ENCODE results near the gene SPATS2.

DNA sequence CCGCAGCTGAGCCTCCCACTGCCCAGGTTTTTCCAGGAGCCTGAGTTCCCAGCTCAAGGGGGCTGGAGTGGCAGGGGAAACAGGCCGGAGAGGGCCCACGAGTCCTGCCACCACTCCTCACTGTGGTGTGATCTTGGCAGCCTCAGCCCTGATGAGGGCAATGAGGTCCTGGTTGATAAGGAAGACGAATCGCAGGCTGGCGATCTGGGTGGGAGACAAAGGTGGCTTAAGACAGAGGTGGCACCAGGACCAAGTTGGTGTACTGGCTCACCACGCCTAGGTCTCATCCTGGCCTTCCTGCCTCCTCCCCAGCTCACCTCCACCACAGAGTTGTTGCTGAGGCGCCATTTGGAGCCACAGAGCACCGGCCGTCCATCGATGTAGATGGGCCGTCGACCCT lies 191.3 kb downstream of the SPATS2 start:
- TF ChIP-seq, protein P1, sequence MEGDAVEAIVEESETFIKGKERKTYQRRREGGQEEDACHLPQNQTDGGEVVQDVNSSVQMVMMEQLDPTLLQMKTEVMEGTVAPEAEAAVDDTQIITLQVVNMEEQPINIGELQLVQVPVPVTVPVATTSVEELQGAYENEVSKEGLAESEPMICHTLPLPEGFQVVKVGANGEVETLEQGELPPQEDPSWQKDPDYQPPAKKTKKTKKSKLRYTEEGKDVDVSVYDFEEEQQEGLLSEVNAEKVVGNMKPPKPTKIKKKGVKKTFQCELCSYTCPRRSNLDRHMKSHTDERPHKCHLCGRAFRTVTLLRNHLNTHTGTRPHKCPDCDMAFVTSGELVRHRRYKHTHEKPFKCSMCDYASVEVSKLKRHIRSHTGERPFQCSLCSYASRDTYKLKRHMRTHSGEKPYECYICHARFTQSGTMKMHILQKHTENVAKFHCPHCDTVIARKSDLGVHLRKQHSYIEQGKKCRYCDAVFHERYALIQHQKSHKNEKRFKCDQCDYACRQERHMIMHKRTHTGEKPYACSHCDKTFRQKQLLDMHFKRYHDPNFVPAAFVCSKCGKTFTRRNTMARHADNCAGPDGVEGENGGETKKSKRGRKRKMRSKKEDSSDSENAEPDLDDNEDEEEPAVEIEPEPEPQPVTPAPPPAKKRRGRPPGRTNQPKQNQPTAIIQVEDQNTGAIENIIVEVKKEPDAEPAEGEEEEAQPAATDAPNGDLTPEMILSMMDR (IDR thresholded peaks at IDR 0.05; ENCODE audit: low read depth, low read length, poor library complexity, severe bottlenecking) = no peak
- no peak for TF ChIP-seq EZH2phosphoT487 (IDR thresholded peaks at IDR 0.05; ENCODE audit: borderline replicate concordance, low read length)
